HCT116 (cell line): ENCODE results near the gene RXRA. TPM values are rescaled to one million over a fixed set of nuclear protein-coding genes. Genes with fewer than 3 reads are reported as not detected.

Experiments
- ATAC-seq: fragments of 200-7000 bp; cut with Tn5 transposase; 2 replicates; pipeline ENCODE4 v1.9.1; 2020; ENCODE audit warnings: mild to moderate bottlenecking, moderate library complexity
- BruUV-seq: library from RNA; stranded (reverse); fragments of 400-500 nt; replicated peaks from 2 replicates; lab custom pipeline; 2021; lab: Mats Ljungman, UMichigan
- CTCF ChIA-PET: fragments of 300-600 bp; sonication (Branson Sonifier 250); formaldehyde crosslinking; loops from one replicate; lab custom pipeline; 2021; ENCODE audit warnings: antibody characterized with exemption; lab: Charles Lee
- POLR2A ChIA-PET: fragments of 300-600, 350-600 bp; sonication (Branson Sonifier 250); formaldehyde crosslinking; loops from one replicate; lab custom pipeline; 2021; ENCODE audit warnings: antibody characterized with exemption; lab: Charles Lee
- RAD21 ChIA-PET, 2 experiments: fragments of 300-600 bp; sonication (Branson Sonifier 250); formaldehyde crosslinking; loops; one replicate each; lab custom pipeline; 2023; ENCODE audit warnings: low total read pairs in 2 of 2; ENCODE audit not compliant: uncharacterized antibody in 2 of 2, unreplicated experiment in 2 of 2, low non-redundant PET in 1 of 2; lab: Charles Lee
- DNase-seq: peaks from one replicate; pipeline ENCODE4 v3.0.0-alpha.2; 2010; ENCODE audit warnings: low read depth, low spot score
- H2AFZ ChIP-seq: fragments of 200-600 bp; shearing (Covaris generic), sonication (generic); 2 replicates; pipeline ENCODE4 v1.6.1; 2017; ENCODE audit warnings: low read depth, mixed run types, mixed read lengths, antibody characterized with exemption, low read length; ENCODE audit not compliant: poor library complexity, severe bottlenecking
- H3K27ac ChIP-seq: 2 replicates; pipeline ENCODE4 v1.5.1; 2012; ENCODE audit warnings: low read depth, low read length
- H3K27me3 ChIP-seq: fragments of 200-600 bp; sonication (generic); 2 replicates; pipeline ENCODE4 v1.6.1; 2016; ENCODE audit warnings: mixed run types, low read length, mixed read lengths; ENCODE audit not compliant: insufficient read depth
- H3K36me3 ChIP-seq, 2 experiments: fragments of 200-500 bp in 1 of 2; fragments of 200-600 bp in 1 of 2; sonication (Bioruptor generic) in 1 of 2; sonication (generic) in 1 of 2; 2 replicates each; pipeline versions ENCODE4 v1.5.1 to v1.6.1; 2014 to 2016; ENCODE audit warnings: low read length in 2 of 2, inconsistent platforms in 1 of 2, mixed read lengths in 1 of 2, mixed run types in 1 of 2; ENCODE audit not compliant: insufficient read depth in 2 of 2, control insufficient read depth in 1 of 2
- H3K4me1 ChIP-seq, 2 experiments: fragments of 200-600 bp in 1 of 2; sonication (generic) in 1 of 2; 2 replicates each; pipeline versions ENCODE4 v1.5.1 to v1.6.1; 2012 to 2017; ENCODE audit warnings: low read length in 2 of 2, inconsistent platforms in 1 of 2, mild to moderate bottlenecking in 1 of 2, mixed read lengths in 1 of 2, mixed run types in 1 of 2, moderate library complexity in 1 of 2; ENCODE audit not compliant: insufficient read depth in 2 of 2, control insufficient read depth in 1 of 2
- H3K4me2 ChIP-seq: fragments of 200-600 bp; sonication (generic); 2 replicates; pipeline ENCODE4 v1.6.1; 2017; ENCODE audit warnings: mixed run types, low read length, mixed read lengths
- H3K4me3 ChIP-seq, 2 experiments: fragments of 200-600 bp in 1 of 2; sonication (generic) in 1 of 2; replicated peaks in 1 of 2; 2 replicates each; pipeline ENCODE4 v1.5.1; 2011 to 2016; ENCODE audit warnings: low read length in 2 of 2, control low read depth in 1 of 2, low read depth in 1 of 2, mild to moderate bottlenecking in 1 of 2, mixed read lengths in 1 of 2, mixed run types in 1 of 2
- H3K79me2 ChIP-seq: fragments of 200-600 bp; sonication (generic); 2 replicates; pipeline ENCODE4 v1.6.1; 2017; ENCODE audit warnings: mild to moderate bottlenecking, mixed run types, low read length, moderate library complexity, mixed read lengths; ENCODE audit not compliant: insufficient read depth
- H3K9ac ChIP-seq: fragments of 200-600 bp; sonication (generic); 2 replicates; pipeline ENCODE4 v1.6.1; 2016; ENCODE audit warnings: low read length, mixed read lengths
- H3K9me2 ChIP-seq: fragments of 200-600 bp; sonication (generic), shearing (Covaris generic); 2 replicates; pipeline ENCODE4 v1.6.1; 2017; ENCODE audit warnings: mixed run types, mild to moderate bottlenecking, moderate library complexity; ENCODE audit not compliant: insufficient read depth
- H3K9me3 ChIP-seq, 2 experiments: fragments of 200-500 bp in 1 of 2; fragments of 200-600 bp in 1 of 2; sonication (Bioruptor generic) in 1 of 2; sonication (generic) in 1 of 2; 2 replicates each; pipeline ENCODE4 v1.6.1; 2014 to 2017; ENCODE audit warnings: low read length in 2 of 2, mixed read lengths in 2 of 2, inconsistent platforms in 1 of 2, low read depth in 1 of 2, mild to moderate bottlenecking in 1 of 2, mixed run types in 1 of 2, moderate library complexity in 1 of 2; ENCODE audit not compliant: control insufficient read depth in 1 of 2, insufficient read depth in 1 of 2
- H4K20me1 ChIP-seq: fragments of 200-600 bp; sonication (generic), shearing (Covaris generic); 2 replicates; pipeline ENCODE4 v1.6.1; 2017; ENCODE audit warnings: mixed run types, mild to moderate bottlenecking, moderate library complexity; ENCODE audit not compliant: insufficient read depth
- ATF3 ChIP-seq: IDR thresholded peaks from 2 replicates; pipeline ENCODE4 v1.6.1; 2012
- CBX3 ChIP-seq: IDR thresholded peaks from 2 replicates; pipeline ENCODE4 v1.6.1; 2012; ENCODE audit warnings: low read depth
- CEBPB ChIP-seq: IDR thresholded peaks from 2 replicates; pipeline ENCODE4 v1.6.1; 2012; ENCODE audit warnings: low read depth
- CTCF ChIP-seq, 3 experiments: fragments of 200-600 bp in 1 of 3; sonication (generic) in 1 of 3; IDR thresholded peaks in 2 of 3; conservative IDR thresholded peaks in 1 of 3; 2 replicates each; pipeline ENCODE4 v1.5.1; 2012 to 2017; ENCODE audit warnings: low read depth in 2 of 3, low read length in 2 of 3, antibody characterized with exemption in 1 of 3, borderline replicate concordance in 1 of 3, control low read depth in 1 of 3, mild to moderate bottlenecking in 1 of 3, mixed read lengths in 1 of 3, mixed run types in 1 of 3, moderate library complexity in 1 of 3; ENCODE audit not compliant: insufficient read depth in 1 of 3
- ELF1 ChIP-seq: IDR thresholded peaks from 2 replicates; pipeline ENCODE4 v1.6.1; 2012; ENCODE audit warnings: low read depth, borderline replicate concordance
- EZH2 ChIP-seq: fragments of 200-600 bp; sonication (generic); IDR thresholded peaks from 2 replicates; pipeline ENCODE4 v1.6.1; 2017; ENCODE audit warnings: antibody characterized with exemption, mixed run types
- EZH2phosphoT487 ChIP-seq: fragments of 200-600 bp; IDR thresholded peaks from 2 replicates; pipeline ENCODE4 v1.6.1; 2018; ENCODE audit warnings: antibody characterized with exemption, borderline replicate concordance
- FOSL1 ChIP-seq: IDR thresholded peaks from 2 replicates; pipeline ENCODE4 v1.6.1; 2012; ENCODE audit warnings: low read depth
- JUND ChIP-seq: IDR thresholded peaks from 2 replicates; pipeline ENCODE4 v1.6.1; 2012
- REST ChIP-seq: IDR thresholded peaks from 2 replicates; pipeline ENCODE4 v1.6.1; 2012; ENCODE audit warnings: low read depth
- SIN3A ChIP-seq: IDR thresholded peaks from 2 replicates; pipeline ENCODE4 v1.6.1; 2012; ENCODE audit warnings: low read depth
- SP1 ChIP-seq: IDR thresholded peaks from 2 replicates; pipeline ENCODE4 v1.6.1; 2012; ENCODE audit warnings: low read depth
- SRF ChIP-seq: IDR thresholded peaks from 2 replicates; pipeline ENCODE4 v1.6.1; 2012; ENCODE audit warnings: low read depth
- TCF7L2 ChIP-seq: IDR thresholded peaks from 2 replicates; pipeline ENCODE4 v1.7.0; 2011; ENCODE audit warnings: borderline replicate concordance, inconsistent platforms; ENCODE audit not compliant: insufficient read depth, insufficient read length; ENCODE audit errors: extremely low read depth
- YY1 ChIP-seq: IDR thresholded peaks from 2 replicates; pipeline ENCODE4 v1.6.1; 2011; ENCODE audit warnings: low read length, low read depth, moderate library complexity, mild to moderate bottlenecking; ENCODE audit not compliant: insufficient replicate concordance; ENCODE audit errors: extremely low read depth
- ZBTB33 ChIP-seq: IDR thresholded peaks from 2 replicates; pipeline ENCODE4 v1.6.1; 2011; ENCODE audit warnings: mild to moderate bottlenecking, low read length, moderate library complexity; ENCODE audit not compliant: insufficient replicate concordance; ENCODE audit errors: extremely low read depth
- ZFX ChIP-seq: fragments of 450-650 bp; IDR thresholded peaks from 2 replicates; pipeline ENCODE4 v1.6.1; 2017
- ZNF274 ChIP-seq: fragments of 200-500 bp; sonication (Bioruptor generic); IDR thresholded peaks from 2 replicates; pipeline ENCODE4 v1.6.1; 2014; ENCODE audit warnings: mild to moderate bottlenecking, low read depth, low read length, inconsistent platforms
- intact Hi-C: fragments of 100-400 bp; cut with micrococcal nuclease; formaldehyde crosslinking; loops from 2 replicates; pipeline ENCODE4 v1.10.0; 2022
- total RNA-seq: library from RNA; stranded (reverse); gene quantifications from one replicate; pipeline ENCODE4 v1.2.1, GENCODE V29; 2021; ENCODE audit not compliant: unreplicated experiment

Gene RXRA
- total RNA-seq, 1 experiment from 2014 or later = 43.9 TPM

GRCh38 chr9:134282138-134282650 is 44.1 kb upstream of the RXRA start:
- Histone ChIP-seq H4K20me1 (no peaks in the 10 kb centered on the region), H2AFZ (no peak overlapping the region), H3K4me3 (no peak overlapping the region), H3K27ac (no peak overlapping the region), H3K9ac (no peak overlapping the region), H3K36me3 (no peaks in the 10 kb centered on the region), H3K79me2 (no peaks in the 10 kb centered on the region), H3K9me3 (peaks cover 0 to 5% of the 10 kb centered on the region in 2 experiments; a peak in 1 of 4 replicates), H3K9me2 (no peaks in the 10 kb centered on the region), H3K4me2 (no peak overlapping the region), H3K27me3 (no peaks in the 10 kb centered on the region), H3K4me1 (peaks cover 0 to 4% of the 10 kb centered on the region in 2 experiments; a peak in 1 of 4 replicates)
- ATAC-seq (no peak), DNase-seq (no peak)
- intact Hi-C loops = no loop called here
- ChIA-PET POLR2A (no interaction called here), CTCF (no interaction called here), RAD21 (no interaction called here)
- no TSS peak for BruUV-seq
- TF ChIP-seq EZH2 = no peak
- TF ChIP-seq ATF3 = no peak
- TF ChIP-seq CTCF (IDR thresholded peaks at IDR 0.05 in 2 of 3, conservative IDR thresholded peaks at IDR 0.05 in 1 of 3; ENCODE audit: borderline replicate concordance in 1 of 3, insufficient read depth in 1 of 3, low read depth in 2 of 3, low read length in 2 of 3) = no peak
- no peak for TF ChIP-seq TCF7L2
- TF ChIP-seq SRF = no peak
- no peak for TF ChIP-seq SP1
- no peak for TF ChIP-seq CEBPB
- TF ChIP-seq EZH2phosphoT487 = no peak
- TF ChIP-seq SIN3A = no peak
- TF ChIP-seq JUND = no peak
- no peak for TF ChIP-seq FOSL1
- no peak for TF ChIP-seq ZFX
- TF ChIP-seq YY1 = no peak
- no peak for TF ChIP-seq ELF1
- no peak for TF ChIP-seq REST
- no peak for TF ChIP-seq ZBTB33
- no peak for TF ChIP-seq CBX3
- no peak for TF ChIP-seq ZNF274
